Measurements from ENCODE around the gene INHBB. TPM values are rescaled to one million over a fixed set of nuclear protein-coding genes. Genes with fewer than 3 reads are reported as not detected.
"Not testable (repeated sequence)": the region's sequence is repeated elsewhere in the genome, so short reads cannot be mapped to it uniquely, and the experiment has no call there.

The INHBB gene
- total RNA-seq, 2 donors from 2014 or later, result 35.9 to 83.7 TPM

- WGBS, result 56% methylated on average over 7 of the region's 7 CpGs
- no peaks in the 10 kb centered on the region for H3K4me1 ChIP-seq (replicated peaks)
- H3K4me3 ChIP-seq, result no peak overlapping the region
- no peaks in the 10 kb centered on the region for H3K27me3 ChIP-seq (replicated peaks; ENCODE audit: insufficient read depth)
- no peaks in the 10 kb centered on the region for H3K9me3 ChIP-seq
- TF ChIP-seq POLR2A (IDR thresholded peaks at IDR 0.05), result no peak
- no peak for TF ChIP-seq POLR2AphosphoS5 (IDR thresholded peaks at IDR 0.05)
- no peak for TF ChIP-seq CTCF (IDR thresholded peaks at IDR 0.05)
- DNase-seq (ENCODE audit: low spot score), result no peak
- H3K36me3 ChIP-seq, result no peaks in the 10 kb centered on the region
- intact Hi-C loops (cut with DNase I), result no loop called here
- H3K27ac ChIP-seq, result no peak overlapping the region
Observed at GRCh38 chr2:120307482-120307881, 38.5 kb upstream of the INHBB start.

GRCh38 chr2:120308038-120308910, 37.7 kb upstream of the INHBB start:
- no peaks in the 10 kb centered on the region for H3K4me1 ChIP-seq (replicated peaks)
- no peak overlapping the region for H3K27ac ChIP-seq
- no peaks in the 10 kb centered on the region for H3K27me3 ChIP-seq (replicated peaks; ENCODE audit: insufficient read depth)
- intact Hi-C loops (cut with DNase I), result no loop called here
- H3K4me3 ChIP-seq, result no peak overlapping the region
- H3K9me3 ChIP-seq, result no peaks in the 10 kb centered on the region
- DNase-seq (ENCODE audit: low spot score), result no peak
- WGBS, result 94% methylated on average over 16 of the region's 16 CpGs
- no peaks in the 10 kb centered on the region for H3K36me3 ChIP-seq
- TF ChIP-seq CTCF (IDR thresholded peaks at IDR 0.05) (no peak), POLR2A (IDR thresholded peaks at IDR 0.05) (no peak), POLR2AphosphoS5 (IDR thresholded peaks at IDR 0.05) (no peak)

GRCh38 chr2:120310136-120310535, 35.8 kb upstream of the INHBB start:
- intact Hi-C loops (cut with DNase I), result loop anchor here (5.0 to 10.0 kb wide), 3 partner anchors 58 to 358 kb away; partner anchors contain the start of gene RALB
- no peak for TF ChIP-seq POLR2AphosphoS5 (IDR thresholded peaks at IDR 0.05)
- no peak for TF ChIP-seq CTCF (IDR thresholded peaks at IDR 0.05)
- no peak for TF ChIP-seq POLR2A (IDR thresholded peaks at IDR 0.05)
- Histone ChIP-seq H3K27ac (no peak overlapping the region), H3K4me3 (no peak overlapping the region), H3K27me3 (replicated peaks; ENCODE audit: insufficient read depth) (no peaks in the 10 kb centered on the region), H3K4me1 (replicated peaks) (no peaks in the 10 kb centered on the region), H3K9me3 (no peaks in the 10 kb centered on the region), H3K36me3 (no peaks in the 10 kb centered on the region)
- DNase-seq (ENCODE audit: low spot score), result no peak
- 86% methylated on average over 6 of the region's 6 CpGs for WGBS

- H3K9me3 ChIP-seq; H3K27me3 ChIP-seq (replicated peaks; ENCODE audit: insufficient read depth); H3K4me3 ChIP-seq; H3K27ac ChIP-seq; DNase-seq (ENCODE audit: low spot score); H3K4me1 ChIP-seq (replicated peaks); H3K36me3 ChIP-seq: not testable (repeated sequence)
- intact Hi-C loops (cut with DNase I), result loop anchor here (5.0 to 10.0 kb wide), 3 partner anchors 59 to 359 kb away; partner anchors contain the start of gene RALB
- 94% methylated on average over 8 of the region's 8 CpGs for WGBS
Observed at GRCh38 chr2:120310841-120311240, 35.1 kb upstream of the INHBB start.

- Histone ChIP-seq H3K27me3 (replicated peaks; ENCODE audit: insufficient read depth) (no peaks in the 10 kb centered on the region), H3K4me3 (no peak overlapping the region), H3K4me1 (replicated peaks) (no peaks in the 10 kb centered on the region), H3K27ac (peak overlapping the region in 1 of 2 donors; percentile 72), H3K36me3 (no peaks in the 10 kb centered on the region), H3K9me3 (no peaks in the 10 kb centered on the region)
- DNase-seq (ENCODE audit: low spot score), result no peak
- intact Hi-C loops (cut with DNase I), result loop anchor here (5.0 to 10.0 kb wide), 3 partner anchors 60 to 360 kb away; partner anchors contain the start of gene RALB
- TF ChIP-seq CTCF (IDR thresholded peaks at IDR 0.05) (no peak), POLR2AphosphoS5 (IDR thresholded peaks at IDR 0.05) (no peak), POLR2A (IDR thresholded peaks at IDR 0.05) (no peak)
- 80% methylated on average over 6 of the region's 6 CpGs for WGBS
Observed at GRCh38 chr2:120312076-120312475, 33.9 kb upstream of the INHBB start.

Measured in prostate gland (tissue), 2 donors.